Amniotic stem cell (primary cell): ENCODE results near the gene PATJ.
"Not testable (repeated sequence)": the region's sequence is repeated elsewhere in the genome, so short reads cannot be mapped to it uniquely, and the experiment has no call there.

Experiments used
- DNase-seq: peaks from one replicate; lab custom pipeline; 2025; lab: John Stamatoyannopoulos, UW

The PATJ gene

GRCh38 chr1:62103846-62104245 lies 361.6 kb downstream of the PATJ start:
- no peak for DNase-seq

GRCh38 chr1:62107923-62108322 lies 365.6 kb downstream of the PATJ start:
- DNase-seq: no peak

DNA sequence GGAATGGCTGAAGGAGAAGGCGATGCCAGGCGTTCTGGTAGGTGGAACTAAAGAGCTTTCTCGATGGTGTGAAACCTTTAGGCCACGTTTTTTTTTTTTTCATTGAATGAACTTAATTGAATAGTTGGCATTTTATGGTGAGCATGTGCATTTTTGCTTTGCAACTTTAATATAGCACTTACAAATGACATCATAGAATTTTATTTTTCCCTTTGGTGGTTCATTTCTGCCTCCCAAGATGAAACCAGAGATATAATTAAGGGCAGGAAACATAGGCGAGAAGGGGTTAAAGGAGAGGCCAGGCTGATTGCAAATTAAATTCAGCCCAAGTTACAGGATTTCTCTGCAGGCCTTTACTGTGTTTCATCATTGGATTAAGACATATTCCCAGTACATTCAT lies 366.8 kb downstream of the PATJ start:
- DNase-seq: no peak

GRCh38 chr1:62110198-62110817 lies 368.0 kb downstream of the PATJ start:
- no peak for DNase-seq

DNA sequence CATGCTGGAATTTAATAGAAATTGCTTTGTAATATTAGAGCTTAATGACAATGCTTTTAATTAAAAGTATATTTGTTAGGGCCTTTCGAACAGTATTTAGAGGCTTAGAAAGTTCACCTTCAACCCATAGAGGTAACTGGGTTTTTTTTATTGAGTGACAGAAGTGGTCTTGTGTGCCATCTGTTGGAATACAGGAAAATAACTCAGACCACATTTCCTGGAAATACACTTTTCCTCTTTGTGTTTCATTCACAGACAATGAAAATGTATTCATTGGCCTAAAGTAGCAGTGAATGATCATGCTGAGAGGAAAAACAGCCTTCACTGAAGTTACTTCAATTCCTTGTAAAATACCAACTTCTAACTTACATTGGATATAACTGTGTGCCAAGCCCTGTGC lies 368.8 kb downstream of the PATJ start:
- no peak for DNase-seq

DNA sequence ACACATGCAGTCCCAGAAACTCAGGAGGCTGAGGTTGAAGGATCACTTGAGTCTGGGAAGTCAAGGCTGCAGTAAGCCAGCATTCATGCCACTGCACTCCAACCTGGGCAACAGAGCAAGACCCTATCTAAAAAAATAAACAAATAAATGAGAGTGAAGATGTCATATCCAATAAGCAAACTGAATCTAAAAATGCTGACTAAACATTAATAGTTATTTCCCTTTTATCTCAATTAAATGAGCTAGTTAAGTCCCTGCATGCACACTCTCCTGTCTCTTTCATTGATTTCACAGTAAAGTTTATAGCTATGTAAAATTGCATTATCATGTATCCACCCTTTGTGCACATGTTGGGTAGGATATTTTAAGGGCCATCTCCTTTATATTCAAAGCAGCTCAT lies 371.2 kb downstream of the PATJ start:
- no peak for DNase-seq

GRCh38 chr1:62117018-62117750 lies 374.9 kb downstream of the PATJ start:
- no peak for DNase-seq

DNA sequence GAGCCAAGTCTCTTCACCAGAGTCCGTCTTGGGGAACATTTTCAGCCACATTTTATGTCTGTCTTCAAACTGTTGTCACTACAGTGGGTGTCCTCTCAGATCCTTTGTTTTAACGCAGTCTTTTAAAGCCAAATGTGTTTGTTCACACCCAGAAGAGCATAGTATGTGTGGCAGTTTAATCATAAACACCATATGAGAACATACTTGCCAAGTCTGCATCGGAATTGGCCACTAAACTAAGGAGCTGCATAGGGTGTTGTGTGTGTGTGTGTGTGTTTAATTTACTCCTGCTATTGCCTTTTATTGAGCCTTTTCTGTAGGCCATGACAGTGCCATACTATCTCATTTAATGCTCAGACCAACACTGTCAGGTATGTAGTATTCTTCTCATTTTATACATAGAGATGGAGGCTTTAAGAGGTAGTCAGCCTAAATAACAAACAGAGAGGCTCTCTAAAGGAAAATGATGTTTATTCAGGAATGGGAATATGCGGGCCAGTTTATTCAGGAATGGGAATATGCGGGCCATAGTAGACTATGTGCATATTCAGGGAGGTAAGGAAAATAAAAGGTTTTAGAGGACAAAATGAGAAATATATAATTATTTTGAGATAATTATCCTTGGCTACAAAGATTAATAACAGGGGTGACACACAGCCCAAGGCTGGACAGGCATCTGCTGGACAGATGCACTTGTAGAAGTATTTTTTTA lies 384.5 kb downstream of the PATJ start:
- DNase-seq: no peak

DNA sequence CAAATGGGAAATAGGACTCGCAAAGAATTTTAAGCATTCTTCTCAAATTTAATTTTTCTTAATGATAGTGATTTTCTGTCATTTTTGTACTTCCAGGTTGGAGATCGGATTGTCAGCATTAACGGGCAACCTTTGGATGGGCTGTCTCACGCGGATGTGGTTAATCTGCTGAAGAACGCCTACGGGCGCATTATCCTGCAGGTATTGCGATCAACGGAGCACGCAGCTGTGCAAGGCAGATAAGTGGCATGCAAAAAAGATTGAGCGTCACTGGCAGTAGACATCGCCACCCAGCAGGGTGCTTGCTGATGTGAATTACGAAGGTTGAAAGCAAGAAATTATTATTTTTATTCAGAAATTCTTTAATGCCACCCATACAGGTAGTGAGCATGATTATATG lies 386.5 kb downstream of the PATJ start:
- DNase-seq: no peak

DNA sequence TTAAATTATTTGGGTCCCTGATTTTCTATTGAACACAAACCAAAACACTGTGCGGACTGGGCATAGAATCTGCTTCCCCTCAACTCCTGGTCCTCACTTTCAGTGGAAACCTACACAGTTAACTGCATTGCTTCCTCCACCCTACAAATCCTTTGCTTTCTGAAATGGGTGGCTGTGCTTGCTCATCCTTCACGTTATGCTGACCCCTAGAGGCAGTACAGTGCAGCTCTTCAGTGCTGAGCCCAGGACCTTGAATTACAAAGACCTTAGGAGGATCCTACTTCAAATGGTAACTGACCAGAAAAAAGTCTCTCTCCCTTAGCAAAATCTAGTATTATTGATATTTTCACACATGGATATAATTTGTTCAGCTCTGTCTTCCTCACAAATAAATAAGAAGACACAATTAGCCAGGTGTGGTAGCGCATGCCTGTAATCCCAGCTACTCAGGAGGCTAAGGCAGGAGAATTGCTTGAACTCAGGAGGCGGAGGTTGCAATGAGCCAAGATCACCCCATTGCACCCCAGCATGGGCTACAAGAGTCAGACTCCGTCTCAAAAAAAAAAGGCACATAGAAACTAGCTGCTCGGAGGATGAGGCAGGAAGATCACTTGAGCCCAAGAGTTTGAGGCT lies 388.9 kb downstream of the PATJ start:
- DNase-seq: peak; percentile 50

- no peak for DNase-seq
Measured at GRCh38 chr1:62138029-62138428, 395.7 kb downstream of the PATJ start.

- DNase-seq: no peak
Measured at GRCh38 chr1:62139410-62139809, 397.1 kb downstream of the PATJ start.

GRCh38 chr1:62140666-62141065 lies 398.4 kb downstream of the PATJ start:
- DNase-seq: no peak

GRCh38 chr1:62142496-62142895 lies 400.2 kb downstream of the PATJ start:
- no peak for DNase-seq

DNA sequence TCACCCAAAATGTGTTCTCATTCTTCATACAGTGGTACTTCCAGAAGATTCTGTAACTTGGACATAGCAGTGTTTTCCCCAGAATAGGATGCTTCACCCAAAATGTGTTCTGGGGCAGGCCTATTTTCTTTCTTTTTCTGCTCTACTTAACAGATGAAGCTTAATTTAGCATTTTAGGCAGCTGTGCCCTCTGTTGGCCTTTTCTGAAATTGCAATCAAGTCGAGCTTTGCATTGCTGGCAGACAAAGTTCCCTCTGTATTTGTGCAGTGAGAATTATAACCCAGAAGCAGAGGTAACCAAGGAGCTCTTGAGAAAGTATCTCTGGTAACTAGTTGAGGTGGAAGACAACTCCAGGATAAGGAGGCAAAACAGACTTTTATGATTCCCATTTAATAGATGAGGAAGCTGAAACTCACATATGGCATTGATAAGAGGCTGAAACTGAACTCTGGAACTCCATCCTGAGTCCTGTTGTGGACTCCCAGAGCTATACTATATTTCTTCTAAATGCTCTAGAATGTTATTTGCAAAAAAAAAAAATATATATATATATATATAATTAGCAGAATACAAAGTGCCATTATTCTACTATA lies 402.1 kb downstream of the PATJ start:
- DNase-seq: no peak

DNA sequence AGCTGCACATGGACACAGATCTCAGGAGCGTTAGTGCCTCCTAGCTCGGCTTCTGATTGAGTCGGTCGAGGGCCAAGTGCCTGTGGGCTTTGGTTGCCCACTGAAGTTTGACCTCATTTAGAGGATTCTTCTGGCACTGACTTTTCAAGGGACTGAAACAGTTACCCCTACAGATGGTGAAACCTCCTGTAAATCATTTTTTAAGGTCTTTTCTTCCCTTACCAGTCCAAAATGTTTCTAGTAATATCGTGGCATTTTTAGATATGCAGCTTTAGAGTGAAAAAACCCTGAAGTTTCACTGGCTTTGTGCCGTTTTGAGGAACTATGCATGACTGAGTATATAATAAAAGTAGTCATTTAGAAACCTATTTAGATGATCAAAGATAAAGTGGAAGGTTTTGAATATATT lies 417.7 kb downstream of the PATJ start:
- no peak for DNase-seq

- no peak for DNase-seq
Measured at GRCh38 chr1:62161711-62162110, 419.4 kb downstream of the PATJ start.

DNA sequence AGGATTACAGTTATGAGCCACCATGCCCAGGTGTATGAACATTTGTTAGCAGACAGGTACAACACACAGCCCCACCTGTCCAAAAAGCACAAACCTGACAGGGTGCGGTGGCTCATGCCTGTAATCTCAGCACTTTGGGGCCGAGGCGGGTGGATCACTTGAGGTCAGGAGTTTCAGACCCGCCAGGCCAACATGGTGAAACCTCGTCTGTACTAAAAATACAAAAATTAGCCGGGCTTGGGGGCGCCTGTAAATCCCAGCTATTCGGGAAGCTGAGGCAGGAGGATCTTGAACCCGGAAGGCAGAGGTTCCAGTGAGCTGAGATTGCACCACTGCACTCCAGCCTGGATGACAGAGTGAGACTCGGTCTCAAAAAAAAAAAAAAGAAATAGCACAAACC lies 428.1 kb downstream of the PATJ start:
- not testable (repeated sequence) for DNase-seq

DNA sequence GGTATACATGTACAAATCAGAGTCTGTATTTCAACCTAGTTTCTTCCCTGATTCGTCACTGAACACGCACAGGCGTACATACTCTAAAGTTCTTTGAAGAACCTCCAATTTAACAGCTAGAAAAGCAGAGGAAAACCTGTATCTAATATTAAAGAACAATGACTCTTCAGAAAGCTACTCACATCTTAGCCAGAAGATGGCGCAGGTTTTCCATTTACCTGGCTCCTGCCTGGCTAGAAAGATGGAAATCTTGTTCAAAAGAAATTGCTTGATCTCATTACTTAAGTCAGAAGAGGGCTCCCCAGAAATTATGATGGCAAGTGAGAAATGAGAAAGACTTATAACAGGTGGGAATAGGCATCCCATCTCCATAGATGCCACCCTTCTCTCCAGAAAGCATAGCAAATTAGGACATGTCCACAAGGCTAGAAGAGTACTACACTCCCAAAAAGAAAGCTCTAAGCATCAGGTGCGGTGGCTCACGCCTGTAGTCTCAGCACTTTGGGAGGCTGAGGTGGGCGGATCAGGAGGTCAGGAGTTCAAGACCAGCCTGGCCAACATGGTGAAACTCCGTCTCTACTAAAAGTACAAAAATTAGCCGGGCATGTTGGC lies 433.4 kb downstream of the PATJ start:
- peak; percentile 35 for DNase-seq

DNA sequence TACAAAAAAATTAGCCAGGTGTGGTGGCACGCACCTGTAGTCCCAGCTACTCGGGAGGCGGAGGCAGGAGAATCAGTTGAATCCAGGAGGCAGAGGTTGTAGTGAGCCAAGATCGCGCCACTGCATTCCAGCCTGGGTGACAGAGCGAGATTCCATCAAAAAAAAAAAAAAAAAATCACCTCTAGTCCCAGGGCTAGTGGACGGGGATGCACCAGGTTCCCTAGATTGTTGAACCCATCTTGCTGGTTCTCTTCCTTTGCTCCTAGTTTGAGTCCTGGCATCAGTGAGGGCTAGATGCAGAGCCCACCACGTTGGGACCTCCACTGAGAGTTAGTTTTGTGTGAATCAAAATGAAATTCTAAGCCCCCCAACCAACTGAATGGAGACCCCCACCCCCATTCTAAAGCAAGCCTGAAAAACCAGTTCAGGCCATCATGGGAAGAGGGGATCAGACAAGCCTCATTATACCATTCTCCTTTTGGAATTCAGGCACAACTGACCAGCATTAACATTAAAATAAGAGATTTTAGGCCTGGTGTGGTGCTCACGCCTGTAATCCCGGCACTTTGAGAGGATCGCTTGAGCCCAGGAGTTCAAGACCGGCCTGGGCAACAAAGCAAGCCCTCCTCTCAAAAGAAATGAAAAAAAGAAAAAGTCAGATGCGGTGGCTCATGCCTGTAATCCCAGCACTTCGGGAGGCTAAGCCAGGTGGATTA lies 434.5 kb downstream of the PATJ start:
- no peak for DNase-seq

DNA sequence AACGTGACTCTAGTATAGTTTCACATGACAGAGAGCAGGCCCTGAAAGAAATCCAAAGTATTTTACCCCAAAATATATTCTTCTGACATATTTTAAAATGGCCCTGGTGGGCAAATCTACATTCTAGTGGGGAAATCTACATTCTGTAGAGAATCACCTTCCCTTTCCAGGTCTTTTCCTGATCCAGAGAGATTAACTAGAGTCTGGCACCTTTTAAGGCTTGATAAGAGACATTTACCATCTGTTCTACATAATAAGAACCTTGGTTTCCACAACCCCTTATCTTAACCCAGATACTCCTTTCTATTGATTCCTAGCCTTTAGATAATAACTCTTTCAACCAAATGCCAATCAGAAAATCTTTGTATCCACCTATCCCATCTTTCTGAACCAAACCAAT lies 435.3 kb downstream of the PATJ start:
- DNase-seq: no peak
